ENCODE data around the gene PROB1. TPM values are rescaled to one million over a fixed set of nuclear protein-coding genes. Genes with fewer than 3 reads are reported as not detected.

The PROB1 gene
- total and polyA plus RNA-seq, 9 of the 15 experiments (the other 6 are each of a cell fraction or from before 2014, with no cell fraction given), result 0.01 to 1.8 (median 0.47) TPM

- TF ChIP-seq E2F3 (CRISPR knock-in tag; IDR thresholded peaks at IDR 0.05) (no peak), RBM17 (IDR thresholded peaks at IDR 0.05; ENCODE audit: borderline replicate concordance, low read depth, low read length) (no peak), SRSF1 (IDR thresholded peaks at IDR 0.05; ENCODE audit: low read depth, low read length) (no peak), GATAD2B (IDR thresholded peaks at IDR 0.05; ENCODE audit: borderline replicate concordance) (no peak), XRCC3 (IDR thresholded peaks at IDR 0.05) (no peak), ATF1 (CRISPR knock-in tag; IDR thresholded peaks at IDR 0.05) (no peak), ATF1 (tag; IDR thresholded peaks at IDR 0.05) (no peak), CC2D1A (IDR thresholded peaks at IDR 0.05) (no peak), HCFC1 (IDR thresholded peaks at IDR 0.05; ENCODE audit: low read depth, low read length) (no peak; the same call in 1 of the 2 replicates), TFAM (CRISPR knock-in tag; conservative IDR thresholded peaks at IDR 0.05) (no peak), ZC3H4 (CRISPR knock-in tag; IDR thresholded peaks at IDR 0.05; ENCODE audit: borderline replicate concordance) (no peak), POLR3G (IDR thresholded peaks at IDR 0.05; ENCODE audit: extremely low read depth, insufficient read length, insufficient replicate concordance) (no peak), THRAP3 (IDR thresholded peaks at IDR 0.05; ENCODE audit: borderline replicate concordance) (no peak), COPS2 (conservative IDR thresholded peaks at IDR 0.05) (no peak), CTBP1 (IDR thresholded peaks at IDR 0.05; ENCODE audit: borderline replicate concordance) (peak; percentile 36; the same call in 1 of the 2 replicates)
- TF ChIP-seq, protein P1, sequence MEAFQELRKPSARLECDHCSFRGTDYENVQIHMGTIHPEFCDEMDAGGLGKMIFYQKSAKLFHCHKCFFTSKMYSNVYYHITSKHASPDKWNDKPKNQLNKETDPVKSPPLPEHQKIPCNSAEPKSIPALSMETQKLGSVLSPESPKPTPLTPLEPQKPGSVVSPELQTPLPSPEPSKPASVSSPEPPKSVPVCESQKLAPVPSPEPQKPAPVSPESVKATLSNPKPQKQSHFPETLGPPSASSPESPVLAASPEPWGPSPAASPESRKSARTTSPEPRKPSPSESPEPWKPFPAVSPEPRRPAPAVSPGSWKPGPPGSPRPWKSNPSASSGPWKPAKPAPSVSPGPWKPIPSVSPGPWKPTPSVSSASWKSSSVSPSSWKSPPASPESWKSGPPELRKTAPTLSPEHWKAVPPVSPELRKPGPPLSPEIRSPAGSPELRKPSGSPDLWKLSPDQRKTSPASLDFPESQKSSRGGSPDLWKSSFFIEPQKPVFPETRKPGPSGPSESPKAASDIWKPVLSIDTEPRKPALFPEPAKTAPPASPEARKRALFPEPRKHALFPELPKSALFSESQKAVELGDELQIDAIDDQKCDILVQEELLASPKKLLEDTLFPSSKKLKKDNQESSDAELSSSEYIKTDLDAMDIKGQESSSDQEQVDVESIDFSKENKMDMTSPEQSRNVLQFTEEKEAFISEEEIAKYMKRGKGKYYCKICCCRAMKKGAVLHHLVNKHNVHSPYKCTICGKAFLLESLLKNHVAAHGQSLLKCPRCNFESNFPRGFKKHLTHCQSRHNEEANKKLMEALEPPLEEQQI (IDR thresholded peaks at IDR 0.05), result no peak
Observed at GRCh38 chr5:139385061-139386049, 9.5 kb downstream of the PROB1 start (continued).
